ENCODE results near the gene KMT5B. TPM values are rescaled to one million over a fixed set of nuclear protein-coding genes. Genes with fewer than 3 reads are reported as not detected.
A peak's percentile ranks its signal among the peaks of the same experiment; 100 is the strongest.

Gene KMT5B
- total RNA-seq, 2 donors from 2014 or later, result 34.3 to 39.0 TPM

- no peak for DNase-seq (ENCODE audit: low spot score)
- intact Hi-C loops (cut with DNase I), result no loop called here
Observed at GRCh38 chr11:68153742-68154141, 59.4 kb downstream of the KMT5B start.

- DNase-seq (ENCODE audit: low spot score), result no peak
- intact Hi-C loops (cut with DNase I), result no loop called here
Observed at GRCh38 chr11:68150037-68150436, 63.1 kb downstream of the KMT5B start.

DNA sequence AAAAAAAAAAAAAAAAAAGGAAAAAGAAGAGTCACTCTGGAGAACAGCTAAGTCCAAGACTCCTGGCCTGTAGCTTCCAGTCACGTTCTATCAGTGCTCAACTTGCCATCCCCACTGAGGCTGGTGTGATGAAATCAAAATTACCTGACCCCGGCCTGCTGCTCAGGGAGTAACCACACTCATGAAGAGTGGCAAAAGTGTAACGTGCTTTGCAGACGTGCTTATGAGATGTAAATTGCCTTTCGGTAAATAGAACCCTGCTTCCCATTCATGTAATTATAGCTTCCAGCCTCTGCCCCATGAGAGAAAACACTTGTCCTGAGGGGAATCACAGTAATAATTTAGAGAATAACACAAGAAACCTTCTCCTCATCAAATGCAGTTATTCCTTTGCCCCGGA is 63.7 kb downstream of the KMT5B start:
- DNase-seq (ENCODE audit: low spot score), result no peak
- intact Hi-C loops (cut with DNase I), result no loop called here

GRCh38 chr11:68148879-68149278 is 64.2 kb downstream of the KMT5B start:
- intact Hi-C loops (cut with DNase I), result no loop called here
- no peak for DNase-seq (ENCODE audit: low spot score)

- intact Hi-C loops (cut with DNase I), result no loop called here
- DNase-seq (ENCODE audit: low spot score), result no peak
Observed at GRCh38 chr11:68148071-68148805, 64.9 kb downstream of the KMT5B start.

DNA sequence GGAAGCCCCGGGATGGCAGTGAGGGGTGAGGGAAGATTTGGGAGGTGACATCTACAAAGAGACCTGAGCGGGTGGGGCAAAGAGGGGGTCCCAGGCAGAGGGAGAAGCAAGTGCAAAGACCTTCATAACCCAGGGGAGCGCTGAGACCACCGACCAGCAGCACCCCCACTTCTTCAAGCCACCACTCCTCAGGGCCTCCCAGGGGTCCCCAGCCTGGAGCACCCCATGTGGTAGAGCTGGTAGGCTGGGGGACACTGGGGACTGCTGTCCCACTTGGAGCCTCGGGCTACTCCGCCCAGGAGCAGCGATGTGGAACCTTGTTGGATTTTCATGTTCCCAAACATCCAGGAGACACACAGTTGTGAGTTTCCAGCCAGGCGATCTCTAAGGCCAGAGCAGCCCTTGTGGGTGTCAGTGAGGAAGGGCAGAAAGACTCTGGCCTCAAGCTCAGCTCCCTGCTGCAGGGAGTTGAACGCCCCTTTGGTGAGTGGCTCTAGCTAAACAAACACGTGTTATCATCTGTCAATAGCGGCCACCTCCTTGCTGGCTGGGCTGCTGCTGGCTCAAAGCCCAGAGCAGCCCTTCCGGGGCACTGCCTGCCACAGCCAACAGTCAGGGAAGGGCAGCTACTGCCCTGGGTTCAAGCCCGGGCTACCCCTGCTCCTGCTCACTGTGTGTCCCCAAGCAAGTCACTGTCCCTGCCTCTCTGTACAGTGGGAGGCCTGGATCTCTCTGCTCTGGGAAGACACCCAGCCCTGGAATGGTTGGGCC is 66.2 kb downstream of the KMT5B start:
- DNase-seq (ENCODE audit: low spot score), result no peak
- intact Hi-C loops (cut with DNase I), result no loop called here

DNA sequence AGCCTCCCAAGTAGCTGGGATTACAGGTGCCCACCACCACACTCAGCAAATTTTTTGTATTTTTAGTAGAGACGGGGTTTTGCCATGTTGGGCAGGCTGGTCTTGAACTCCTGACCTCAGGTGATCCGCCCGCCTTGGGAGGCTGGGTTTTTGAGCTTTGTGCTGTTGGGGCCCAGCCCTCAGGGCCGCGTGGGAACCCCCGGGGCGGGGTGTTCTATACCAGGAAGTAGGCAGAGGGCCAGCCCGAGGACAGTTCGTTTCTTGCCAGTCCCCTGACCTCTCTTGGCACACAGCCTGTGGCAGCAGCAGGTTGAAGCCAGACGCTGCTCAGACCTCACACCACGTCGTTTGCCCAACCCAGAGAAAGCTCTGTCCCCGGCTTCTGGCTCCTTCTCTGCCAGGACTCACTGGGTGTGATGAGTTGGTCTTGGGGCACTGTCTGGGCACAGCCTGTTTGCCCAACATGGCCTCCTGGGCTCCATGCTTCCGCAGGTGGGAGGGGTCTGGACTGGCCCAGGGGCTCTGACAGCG is 67.0 kb downstream of the KMT5B start:
- DNase-seq (ENCODE audit: low spot score), result peak; percentile 95
- intact Hi-C loops (cut with DNase I), result no loop called here

DNA sequence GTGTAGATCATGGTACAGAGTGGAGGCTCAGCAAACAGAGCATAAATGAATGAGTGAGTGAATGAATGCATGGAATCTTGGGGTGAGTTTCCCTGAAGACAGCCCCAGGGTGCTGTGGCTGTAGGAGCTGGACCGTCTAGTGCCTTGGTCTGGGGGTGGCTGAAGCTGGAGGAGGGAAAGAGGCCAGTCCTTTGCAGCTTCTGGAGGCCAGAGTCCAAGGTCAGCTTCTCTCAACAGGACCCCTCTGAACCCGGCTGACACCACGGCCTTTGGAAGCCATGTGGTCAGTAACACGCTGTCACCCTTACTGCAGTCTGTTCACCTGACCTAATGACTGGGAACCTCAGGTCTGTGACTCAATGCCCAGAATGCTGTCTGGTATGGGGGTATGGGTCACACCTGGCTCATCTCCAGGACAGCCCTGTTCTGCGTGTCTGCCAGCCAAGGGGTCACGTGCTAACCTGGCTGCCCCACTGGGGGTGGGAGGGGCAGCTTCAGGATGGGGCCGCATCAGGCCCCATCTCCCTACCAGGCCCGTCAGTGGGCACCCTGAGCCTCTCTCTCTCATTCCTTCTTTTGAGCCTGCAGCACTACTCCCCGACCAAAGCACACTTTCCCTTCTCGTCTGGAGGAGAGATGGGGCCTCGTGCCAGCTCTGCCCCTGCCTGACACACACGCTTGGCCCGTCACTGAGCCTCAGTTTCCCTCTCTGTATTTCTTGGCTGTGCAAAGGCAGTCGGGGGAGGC is 67.8 kb downstream of the KMT5B start:
- intact Hi-C loops (cut with DNase I), result no loop called here
- no peak for DNase-seq (ENCODE audit: low spot score)

- intact Hi-C loops (cut with DNase I), result loop anchor here in 1 of 2 donors (5.0 kb wide), 1 partner anchor 1514 kb away; no protein-coding TSS in a partner anchor
- no peak for DNase-seq (ENCODE audit: low spot score)
Observed at GRCh38 chr11:68143310-68143689, 69.8 kb downstream of the KMT5B start.

- intact Hi-C loops (cut with DNase I), result loop anchor here in 1 of 2 donors (5.0 kb wide), 1 partner anchor 1515 kb away; no protein-coding TSS in a partner anchor
- no peak for DNase-seq (ENCODE audit: low spot score)
Observed at GRCh38 chr11:68142441-68143309, 70.4 kb downstream of the KMT5B start.

DNA sequence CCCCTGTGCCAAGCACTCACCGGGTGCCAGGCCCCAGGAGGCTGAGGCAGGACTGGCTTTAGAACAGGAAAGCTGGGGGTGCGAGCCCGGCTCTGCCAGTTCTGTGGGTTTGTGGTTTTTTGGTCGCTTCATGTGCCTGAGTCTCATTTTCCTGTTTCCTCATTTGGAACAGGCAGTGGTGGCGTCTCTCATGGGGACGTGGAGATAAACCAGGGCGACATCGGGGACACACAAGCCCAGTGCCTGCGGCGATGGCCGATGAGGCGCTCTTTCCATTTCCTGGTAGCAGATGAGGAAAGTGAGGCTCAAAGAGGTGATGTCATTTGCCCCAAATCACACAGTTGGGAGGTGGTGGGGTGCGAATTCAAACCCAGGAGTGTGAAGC is 71.1 kb downstream of the KMT5B start:
- intact Hi-C loops (cut with DNase I), result loop anchor here in 1 of 2 donors (5.0 kb wide), 1 partner anchor 1515 kb away; no protein-coding TSS in a partner anchor
- no peak for DNase-seq (ENCODE audit: low spot score)

- peak; percentile 52 for DNase-seq (ENCODE audit: low spot score)
- intact Hi-C loops (cut with DNase I), result loop anchor here in 1 of 2 donors (5.0 kb wide), 1 partner anchor 1516 kb away; no protein-coding TSS in a partner anchor
Observed at GRCh38 chr11:68141246-68142027, 71.7 kb downstream of the KMT5B start.

DNA sequence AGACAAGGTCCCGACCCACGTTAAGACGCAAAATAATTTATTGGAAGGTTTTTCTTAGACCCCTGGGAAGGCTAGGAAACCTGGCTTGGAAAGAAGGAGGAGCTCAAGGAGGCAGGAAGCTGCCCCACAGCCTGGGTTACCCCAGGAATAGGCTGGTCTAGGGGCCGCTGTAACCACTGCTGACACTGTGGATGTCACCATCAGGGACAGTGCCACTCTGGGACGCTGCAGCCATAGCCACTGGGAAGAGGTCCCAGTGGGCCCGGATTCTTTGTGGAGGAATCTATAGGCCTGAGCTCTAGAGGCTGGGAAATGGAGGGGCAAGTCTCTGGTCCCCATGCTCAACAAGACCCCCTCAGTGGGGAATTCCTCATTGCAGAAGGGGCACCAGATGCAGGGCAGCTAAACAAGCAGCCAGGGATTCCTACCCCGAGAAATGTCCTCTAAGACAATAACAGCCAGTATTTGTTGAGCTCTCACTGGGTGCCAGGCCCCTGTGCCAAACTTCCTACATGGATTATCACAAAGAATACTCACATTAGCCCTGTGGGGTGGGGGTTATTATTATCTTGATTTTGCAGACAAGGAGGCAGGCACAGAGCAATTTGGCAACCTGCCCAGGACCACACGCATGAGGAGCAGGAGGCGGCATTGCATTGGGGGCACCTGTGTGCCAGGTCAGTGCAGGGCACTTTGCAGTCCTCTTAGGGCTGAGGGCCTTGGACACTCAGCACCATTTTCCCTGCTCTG is 72.4 kb downstream of the KMT5B start:
- DNase-seq (ENCODE audit: low spot score), result no peak
- intact Hi-C loops (cut with DNase I), result loop anchor here in 1 of 2 donors (5.0 kb wide), 1 partner anchor 1517 kb away; no protein-coding TSS in a partner anchor

GRCh38 chr11:68138237-68138636 is 74.9 kb downstream of the KMT5B start:
- DNase-seq (ENCODE audit: low spot score), result no peak
- intact Hi-C loops (cut with DNase I), result no loop called here

GRCh38 chr11:68137833-68138232 is 75.3 kb downstream of the KMT5B start:
- DNase-seq (ENCODE audit: low spot score), result peak; percentile 3
- intact Hi-C loops (cut with DNase I), result no loop called here

- intact Hi-C loops (cut with DNase I), result no loop called here
- no peak for DNase-seq (ENCODE audit: low spot score)
Observed at GRCh38 chr11:68136866-68137265, 76.2 kb downstream of the KMT5B start.

- intact Hi-C loops (cut with DNase I), result no loop called here
Observed at GRCh38 chr11:68135161-68135560, 77.9 kb downstream of the KMT5B start.

More at GRCh38 chr11:68135161-68135560, 77.9 kb downstream of the KMT5B start:
- DNase-seq (ENCODE audit: low spot score), result peak; percentile 18
